GM18951 (cell line): ENCODE measurements around the gene GLO1.

Experiments
- POLR2A ChIP-seq: IDR thresholded peaks from 4 replicates; pipeline ENCODE4 v1.6.1; 2011; ENCODE audit warnings: mild to moderate bottlenecking; ENCODE audit not compliant: insufficient read length, insufficient read depth; ENCODE audit errors: extremely low read depth
- in situ Hi-C: fragments of 300-500 bp; cut with MboI; formaldehyde crosslinking; loops from one replicate; pipeline ENCODE4 v1.12.0; 2022; ENCODE audit warnings: low sequenced_read_pairs, mixed read lengths, inconsistent platforms; ENCODE audit not compliant: unreplicated experiment

The GLO1 gene

GRCh38 chr6:38695933-38696332 is 7.0 kb downstream of the GLO1 start:
- in situ Hi-C loops: no loop called here

GRCh38 chr6:38695227-38695900 is 7.6 kb downstream of the GLO1 start:
- TF ChIP-seq POLR2A: no peak
- in situ Hi-C loops: no loop called here

More at GRCh38 chr6:38695933-38696332, 7.0 kb downstream of the GLO1 start:
- no peak for TF ChIP-seq POLR2A

GRCh38 chr6:38688579-38689087 is 14.3 kb downstream of the GLO1 start:
- no peak for TF ChIP-seq POLR2A
- in situ Hi-C loops: no loop called here

GRCh38 chr6:38687549-38687948 is 15.4 kb downstream of the GLO1 start:
- no peak for TF ChIP-seq POLR2A
- in situ Hi-C loops: no loop called here

GRCh38 chr6:38687043-38687353 is 15.9 kb downstream of the GLO1 start:
- in situ Hi-C loops: no loop called here
- no peak for TF ChIP-seq POLR2A

- TF ChIP-seq POLR2A: no peak
- in situ Hi-C loops: no loop called here
Measured at GRCh38 chr6:38686270-38687042, 16.5 kb downstream of the GLO1 start.

GRCh38 chr6:38684904-38685303 is 18.0 kb downstream of the GLO1 start:
- in situ Hi-C loops: no loop called here
- TF ChIP-seq POLR2A: no peak

GRCh38 chr6:38684237-38684636 is 18.7 kb downstream of the GLO1 start:
- in situ Hi-C loops: no loop called here
- no peak for TF ChIP-seq POLR2A

- in situ Hi-C loops: no loop called here
- no peak for TF ChIP-seq POLR2A
Measured at GRCh38 chr6:38681850-38682249, 21.1 kb downstream of the GLO1 start.

GRCh38 chr6:38679668-38680067 is 23.3 kb downstream of the GLO1 start:
- no peak for TF ChIP-seq POLR2A
- in situ Hi-C loops: no loop called here

GRCh38 chr6:38678178-38678760 is 24.7 kb downstream of the GLO1 start:
- in situ Hi-C loops: no loop called here
- TF ChIP-seq POLR2A: no peak

- no peak for TF ChIP-seq POLR2A
- in situ Hi-C loops: no loop called here
Measured at GRCh38 chr6:38676974-38677544, 25.9 kb downstream of the GLO1 start.

- no peak for TF ChIP-seq POLR2A
- in situ Hi-C loops: no loop called here
Measured at GRCh38 chr6:38676236-38676973, 26.5 kb downstream of the GLO1 start.
